Measurements from ENCODE around the gene VCL. TPM values are rescaled to one million over a fixed set of nuclear protein-coding genes. Genes with fewer than 3 reads are reported as not detected.
A peak's percentile ranks its signal among the peaks of the same experiment; 100 is the strongest.
"Not testable (repeated sequence)": the region's sequence is repeated elsewhere in the genome, so short reads cannot be mapped to it uniquely, and the experiment has no call there.

Gene VCL
- total and polyA plus RNA-seq, 5 donors from 2014 or later = 11.4 to 39.2 (median 15.9) TPM

GRCh38 chr10:73956476-73957359 is 41.2 kb upstream of the VCL start:
- Histone ChIP-seq H3K9me3 (ENCODE audit: control insufficient read depth in 2 of 2, low read length in 2 of 2) (no peaks in the 10 kb centered on the region), H3K27ac (ENCODE audit: insufficient read depth, low read length, poor library complexity, severe bottlenecking) (peak overlapping the region; percentile 45), H3K4me1 (ENCODE audit: control insufficient read depth, insufficient read depth, low read length, poor library complexity, severe bottlenecking) (peaks cover 29% of the 10 kb centered on the region), H3K27me3 (ENCODE audit: control insufficient read depth, insufficient read depth, low read length) (no peaks in the 10 kb centered on the region), H3K4me3 (ENCODE audit: low read depth, low read length) (peak overlapping the region; percentile 64), H3K36me3 (ENCODE audit: control insufficient read depth, insufficient read depth, low read length) (no peaks in the 10 kb centered on the region)
- H3K9me3 Mint-ChIP-seq = no peaks in the 10 kb centered on the region
- H3K27me3 Mint-ChIP-seq = peaks cover 5% of the 10 kb centered on the region
- no peaks in the 10 kb centered on the region for H3K36me3 Mint-ChIP-seq
- H3K27ac Mint-ChIP-seq = peak overlapping the region; percentile 86 to 91 (median 89)
- peaks cover 14 to 51% (median 31%) of the 10 kb centered on the region in 4 donors for H3K4me1 Mint-ChIP-seq
- peak overlapping the region; percentile 20 to 92 (median 79) for H3K4me3 Mint-ChIP-seq
- ATAC-seq (ENCODE audit: low read depth in 2 of 2) (peak; percentile 71 to 80), DNase-seq (peak in 2 of 3 donors; percentile 62 to 79)

DNA sequence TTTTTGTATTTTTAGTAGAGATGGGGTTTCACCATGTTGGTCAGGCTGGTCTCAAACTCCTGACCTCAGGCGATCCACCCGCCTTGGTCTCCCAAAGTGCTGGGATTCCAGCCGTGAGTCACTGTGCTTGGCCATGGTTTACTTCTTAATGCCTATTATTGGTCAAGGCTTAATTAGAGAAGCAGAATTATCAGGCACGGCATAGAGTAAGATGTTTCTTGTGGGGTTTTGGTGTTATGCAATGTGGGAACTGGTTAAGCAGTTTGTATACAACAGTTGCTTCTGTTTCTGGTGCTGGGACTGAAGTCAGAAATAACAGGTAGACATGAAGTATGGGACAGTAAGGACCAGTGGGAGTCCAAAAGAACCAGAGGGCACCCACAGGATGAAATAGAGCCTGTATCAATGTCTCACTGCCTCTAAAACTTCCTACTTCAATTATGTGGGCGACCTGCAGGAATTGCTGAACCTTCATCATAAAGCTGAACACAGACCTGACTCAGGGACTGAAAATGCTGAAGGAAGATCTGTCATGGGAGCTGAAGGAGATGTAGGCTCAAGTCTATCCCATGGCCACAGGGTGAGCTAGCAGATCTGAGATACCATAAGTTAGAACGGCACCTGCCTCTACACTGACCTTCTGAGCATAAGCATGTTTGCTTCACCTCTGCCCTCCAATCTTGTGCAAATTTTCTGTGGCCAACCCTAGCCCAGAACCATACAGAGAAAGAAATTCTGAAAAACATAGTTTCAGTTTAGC is 38.3 kb upstream of the VCL start:
- DNase-seq = no peak
- Histone ChIP-seq H3K4me3 (ENCODE audit: low read depth, low read length) (no peak overlapping the region), H3K4me1 (ENCODE audit: control insufficient read depth, insufficient read depth, low read length, poor library complexity, severe bottlenecking) (peaks cover 29% of the 10 kb centered on the region), H3K27ac (ENCODE audit: insufficient read depth, low read length, poor library complexity, severe bottlenecking) (no peak overlapping the region), H3K27me3 (ENCODE audit: control insufficient read depth, insufficient read depth, low read length) (no peaks in the 10 kb centered on the region), H3K9me3 (ENCODE audit: control insufficient read depth in 2 of 2, low read length in 2 of 2) (no peaks in the 10 kb centered on the region), H3K36me3 (ENCODE audit: control insufficient read depth, insufficient read depth, low read length) (no peaks in the 10 kb centered on the region)
- H3K9me3 Mint-ChIP-seq = no peaks in the 10 kb centered on the region
- peaks cover 14 to 47% (median 31%) of the 10 kb centered on the region in 4 donors for H3K4me1 Mint-ChIP-seq
- no peak overlapping the region for H3K4me3 Mint-ChIP-seq
- no peak for ATAC-seq (ENCODE audit: low read depth in 2 of 2)
- H3K36me3 Mint-ChIP-seq = no peaks in the 10 kb centered on the region
- peaks cover 5% of the 10 kb centered on the region for H3K27me3 Mint-ChIP-seq
- H3K27ac Mint-ChIP-seq = peak overlapping the region; percentile 28 to 71 (median 40)

GRCh38 chr10:73962386-73962785 is 35.5 kb upstream of the VCL start:
- Histone ChIP-seq H3K4me3 (ENCODE audit: low read depth, low read length) (no peak overlapping the region), H3K27ac (ENCODE audit: insufficient read depth, low read length, poor library complexity, severe bottlenecking) (no peak overlapping the region), H3K27me3 (ENCODE audit: control insufficient read depth, insufficient read depth, low read length) (no peaks in the 10 kb centered on the region), H3K36me3 (ENCODE audit: control insufficient read depth, insufficient read depth, low read length) (no peaks in the 10 kb centered on the region), H3K9me3 (ENCODE audit: control insufficient read depth in 2 of 2, low read length in 2 of 2) (no peaks in the 10 kb centered on the region), H3K4me1 (ENCODE audit: control insufficient read depth, insufficient read depth, low read length, poor library complexity, severe bottlenecking) (peaks cover 9% of the 10 kb centered on the region)
- Mint-ChIP-seq H3K4me1 (peaks cover 4 to 27% (median 9%) of the 10 kb centered on the region in 4 donors), H3K36me3 (no peaks in the 10 kb centered on the region), H3K9me3 (no peaks in the 10 kb centered on the region), H3K4me3 (no peak overlapping the region), H3K27me3 (no peaks in the 10 kb centered on the region), H3K27ac (peak overlapping the region in 1 of 3 donors; percentile 86)
- DNase-seq (no peak), ATAC-seq (ENCODE audit: low read depth in 2 of 2) (no peak)

- peaks cover 4 to 17% (median 9%) of the 10 kb centered on the region in 4 donors for H3K4me1 Mint-ChIP-seq
- H3K4me3 Mint-ChIP-seq; H3K9me3 ChIP-seq (ENCODE audit: control insufficient read depth in 2 of 2, low read length in 2 of 2); H3K27ac ChIP-seq (ENCODE audit: insufficient read depth, low read length, poor library complexity, severe bottlenecking); H3K27ac Mint-ChIP-seq; H3K36me3 Mint-ChIP-seq; ATAC-seq (ENCODE audit: low read depth in 2 of 2); DNase-seq; H3K36me3 ChIP-seq (ENCODE audit: control insufficient read depth, insufficient read depth, low read length); H3K27me3 Mint-ChIP-seq; H3K27me3 ChIP-seq (ENCODE audit: control insufficient read depth, insufficient read depth, low read length); H3K4me1 ChIP-seq (ENCODE audit: control insufficient read depth, insufficient read depth, low read length, poor library complexity, severe bottlenecking); H3K4me3 ChIP-seq (ENCODE audit: low read depth, low read length); H3K9me3 Mint-ChIP-seq: not testable (repeated sequence)
Observed at GRCh38 chr10:73963533-73963932, 34.4 kb upstream of the VCL start.

GRCh38 chr10:73964743-73965142 is 33.2 kb upstream of the VCL start:
- Histone ChIP-seq H3K36me3 (ENCODE audit: control insufficient read depth, insufficient read depth, low read length) (no peaks in the 10 kb centered on the region), H3K4me3 (ENCODE audit: low read depth, low read length) (no peak overlapping the region), H3K4me1 (ENCODE audit: control insufficient read depth, insufficient read depth, low read length, poor library complexity, severe bottlenecking) (no peaks in the 10 kb centered on the region), H3K27ac (ENCODE audit: insufficient read depth, low read length, poor library complexity, severe bottlenecking) (no peak overlapping the region), H3K27me3 (ENCODE audit: control insufficient read depth, insufficient read depth, low read length) (no peaks in the 10 kb centered on the region), H3K9me3 (ENCODE audit: control insufficient read depth in 2 of 2, low read length in 2 of 2) (no peaks in the 10 kb centered on the region)
- no peak overlapping the region for H3K27ac Mint-ChIP-seq
- no peaks in the 10 kb centered on the region for H3K36me3 Mint-ChIP-seq
- DNase-seq (no peak), ATAC-seq (ENCODE audit: low read depth in 2 of 2) (no peak)
- H3K9me3 Mint-ChIP-seq = no peaks in the 10 kb centered on the region
- peaks cover 3 to 9% (median 5%) of the 10 kb centered on the region in 4 donors for H3K4me1 Mint-ChIP-seq
- peaks cover 5% of the 10 kb centered on the region for H3K27me3 Mint-ChIP-seq
- H3K4me3 Mint-ChIP-seq = no peak overlapping the region

GRCh38 chr10:73965267-73965889 is 32.5 kb upstream of the VCL start:
- H3K4me1 Mint-ChIP-seq; H3K4me3 ChIP-seq (ENCODE audit: low read depth, low read length); ATAC-seq (ENCODE audit: low read depth in 2 of 2); H3K9me3 Mint-ChIP-seq; H3K36me3 Mint-ChIP-seq; H3K4me1 ChIP-seq (ENCODE audit: control insufficient read depth, insufficient read depth, low read length, poor library complexity, severe bottlenecking); H3K27ac ChIP-seq (ENCODE audit: insufficient read depth, low read length, poor library complexity, severe bottlenecking); DNase-seq; H3K9me3 ChIP-seq (ENCODE audit: control insufficient read depth in 2 of 2, low read length in 2 of 2); H3K36me3 ChIP-seq (ENCODE audit: control insufficient read depth, insufficient read depth, low read length); H3K27ac Mint-ChIP-seq; H3K27me3 ChIP-seq (ENCODE audit: control insufficient read depth, insufficient read depth, low read length); H3K27me3 Mint-ChIP-seq; H3K4me3 Mint-ChIP-seq: not testable (repeated sequence)

DNA sequence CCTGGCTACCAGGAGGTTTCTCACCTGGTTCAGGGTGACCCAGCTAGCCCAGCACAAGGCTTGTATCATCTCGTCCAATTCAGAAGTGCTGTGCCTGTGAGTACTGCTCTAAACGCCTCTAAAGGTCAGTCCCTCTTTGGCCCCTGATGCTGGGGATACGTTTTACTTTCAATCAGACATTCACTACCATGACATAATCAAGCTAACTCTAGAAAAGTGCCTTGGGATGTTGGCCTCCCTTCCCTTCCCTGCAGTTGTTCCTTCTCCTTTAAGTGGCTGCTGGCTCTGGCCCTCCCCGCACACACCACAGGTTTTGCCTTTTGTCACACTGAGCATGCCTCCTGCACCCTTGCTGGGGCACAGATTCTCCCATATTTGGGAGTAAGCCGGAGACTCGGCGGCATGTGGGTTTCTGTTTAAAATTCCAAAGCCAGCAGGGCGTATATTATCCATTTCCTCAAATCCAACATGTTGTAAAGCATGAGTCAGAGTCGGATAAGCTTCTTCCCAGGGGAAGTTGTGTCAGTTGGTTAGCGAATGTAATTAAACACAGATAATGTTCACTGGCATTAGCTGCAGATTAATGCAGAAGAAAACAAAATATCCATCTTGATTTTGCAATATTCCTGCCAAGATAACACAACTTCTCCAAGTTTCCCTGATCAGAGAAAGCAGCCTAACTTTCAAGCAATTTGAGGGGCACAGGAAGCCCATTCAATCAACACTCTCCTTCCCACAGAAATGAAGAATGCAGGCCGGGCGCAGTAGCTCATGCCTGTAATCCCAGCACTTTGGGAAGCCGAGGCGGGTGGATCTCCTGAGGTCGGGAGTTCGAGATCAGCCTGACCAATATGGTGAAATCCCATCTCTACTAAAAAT is 31.8 kb upstream of the VCL start:
- Mint-ChIP-seq H3K4me1 (peaks cover 0 to 13% (median 2%) of the 10 kb centered on the region in 4 donors), H3K36me3 (no peaks in the 10 kb centered on the region), H3K4me3 (no peak overlapping the region), H3K9me3 (no peaks in the 10 kb centered on the region), H3K27me3 (peaks cover 9% of the 10 kb centered on the region), H3K27ac (no peak overlapping the region)
- no peak overlapping the region for H3K4me3 ChIP-seq (ENCODE audit: low read depth, low read length)
- H3K9me3 ChIP-seq (ENCODE audit: control insufficient read depth in 2 of 2, low read length in 2 of 2) = no peaks in the 10 kb centered on the region
- no peak overlapping the region for H3K27ac ChIP-seq (ENCODE audit: insufficient read depth, low read length, poor library complexity, severe bottlenecking)
- ATAC-seq (ENCODE audit: low read depth in 2 of 2) = no peak
- no peaks in the 10 kb centered on the region for H3K36me3 ChIP-seq (ENCODE audit: control insufficient read depth, insufficient read depth, low read length)
- H3K4me1 ChIP-seq (ENCODE audit: control insufficient read depth, insufficient read depth, low read length, poor library complexity, severe bottlenecking) = no peaks in the 10 kb centered on the region
- DNase-seq = no peak
- no peaks in the 10 kb centered on the region for H3K27me3 ChIP-seq (ENCODE audit: control insufficient read depth, insufficient read depth, low read length)

All from CD4-positive, CD25-positive, alpha-beta regulatory T cell (primary cell).